ENCODE data around the gene KLHL30. TPM values are rescaled to one million over a fixed set of nuclear protein-coding genes. Genes with fewer than 3 reads are reported as not detected.
"Not testable (repeated sequence)": the region's sequence is repeated elsewhere in the genome, so short reads cannot be mapped to it uniquely, and the experiment has no call there.

Gene KLHL30
- total RNA-seq, 1 donor from 2014 or later = 0.07 TPM

GRCh38 chr2:238113611-238114010 lies 24.9 kb upstream of the KLHL30 start:
- no peak for TF ChIP-seq CTCF (conservative IDR thresholded peaks at IDR 0.05)
- Mint-ChIP-seq H3K27ac (no peak overlapping the region), H3K9me3 (no peaks in the 10 kb centered on the region), H3K36me3 (no peaks in the 10 kb centered on the region), H3K4me1 (ENCODE audit: unreplicated experiment) (no peaks in the 10 kb centered on the region), H3K4me3 (no peak overlapping the region), H3K27me3 (peaks cover 8% of the 10 kb centered on the region)
- no peak for DNase-seq (ENCODE audit: extremely low spot score, unreplicated experiment)

- H3K4me3 Mint-ChIP-seq = no peak overlapping the region
- H3K27me3 Mint-ChIP-seq = peaks cover 8% of the 10 kb centered on the region
- H3K27ac Mint-ChIP-seq = no peak overlapping the region
- H3K9me3 Mint-ChIP-seq = no peaks in the 10 kb centered on the region
- H3K36me3 Mint-ChIP-seq = no peaks in the 10 kb centered on the region
- TF ChIP-seq CTCF (conservative IDR thresholded peaks at IDR 0.05) = no peak
- no peaks in the 10 kb centered on the region for H3K4me1 Mint-ChIP-seq (ENCODE audit: unreplicated experiment)
- DNase-seq (ENCODE audit: extremely low spot score, unreplicated experiment) = no peak
Observed at GRCh38 chr2:238114331-238114841, 24.1 kb upstream of the KLHL30 start.

- TF ChIP-seq CTCF (conservative IDR thresholded peaks at IDR 0.05) = no peak
- Mint-ChIP-seq H3K9me3 (no peaks in the 10 kb centered on the region), H3K4me1 (ENCODE audit: unreplicated experiment) (no peaks in the 10 kb centered on the region), H3K4me3 (no peak overlapping the region), H3K36me3 (no peaks in the 10 kb centered on the region), H3K27me3 (peaks cover 8% of the 10 kb centered on the region), H3K27ac (no peak overlapping the region)
- DNase-seq (ENCODE audit: extremely low spot score, unreplicated experiment) = no peak
Observed at GRCh38 chr2:238114851-238115660, 23.4 kb upstream of the KLHL30 start.

GRCh38 chr2:238115709-238116108 lies 22.8 kb upstream of the KLHL30 start:
- not testable (repeated sequence) for H3K9me3 Mint-ChIP-seq; H3K27me3 Mint-ChIP-seq; DNase-seq (ENCODE audit: extremely low spot score, unreplicated experiment); H3K4me3 Mint-ChIP-seq; H3K36me3 Mint-ChIP-seq; H3K27ac Mint-ChIP-seq; H3K4me1 Mint-ChIP-seq (ENCODE audit: unreplicated experiment)

GRCh38 chr2:238116298-238117198 lies 21.9 kb upstream of the KLHL30 start:
- no peak for DNase-seq (ENCODE audit: extremely low spot score, unreplicated experiment)
- no peaks in the 10 kb centered on the region for H3K36me3 Mint-ChIP-seq
- no peaks in the 10 kb centered on the region for H3K9me3 Mint-ChIP-seq
- no peak overlapping the region for H3K27ac Mint-ChIP-seq
- peaks cover 8% of the 10 kb centered on the region for H3K27me3 Mint-ChIP-seq
- H3K4me3 Mint-ChIP-seq = no peak overlapping the region
- no peaks in the 10 kb centered on the region for H3K4me1 Mint-ChIP-seq (ENCODE audit: unreplicated experiment)
- no peak for TF ChIP-seq CTCF (conservative IDR thresholded peaks at IDR 0.05)
